GM12878 (cell line): Measurements from ENCODE around the gene USP31. TPM values are rescaled to one million over a fixed set of nuclear protein-coding genes. Genes with fewer than 3 reads are reported as not detected.

ENCODE experiments used
- BACH1 ChIP-seq: fragments of 450-650 bp; IDR thresholded peaks from 2 replicates; pipeline ENCODE4 v1.6.1; 2017; ENCODE audit warnings: mild to moderate bottlenecking, borderline replicate concordance
- BHLHE40 ChIP-seq, 2 experiments: fragments of 450-650 bp in 1 of 2; IDR thresholded peaks; 2 replicates each; pipeline ENCODE4 v1.6.1; 2011 to 2017; ENCODE audit warnings: low read depth in 2 of 2, borderline replicate concordance in 1 of 2, improper control_type of control experiment in 1 of 2, low read length in 1 of 2, mild to moderate bottlenecking in 1 of 2
- CREB1 ChIP-seq: IDR thresholded peaks from 2 replicates; pipeline ENCODE4 v1.6.1; 2012; ENCODE audit warnings: low read depth, mild to moderate bottlenecking, inconsistent platforms
- CTCF ChIP-seq, 3 experiments: IDR thresholded peaks in 2 of 3; conservative IDR thresholded peaks in 1 of 3; 2 replicates each; pipeline ENCODE4 v1.5.1; 2011; ENCODE audit warnings: low read depth in 3 of 3, low read length in 3 of 3, mild to moderate bottlenecking in 3 of 3, control low read depth in 2 of 3, moderate library complexity in 2 of 3, inconsistent platforms in 1 of 3, mixed read lengths in 1 of 3; ENCODE audit not compliant: control insufficient read depth in 2 of 3, insufficient read depth in 1 of 3; ENCODE audit errors: extremely low read depth in 1 of 3
- EED ChIP-seq: sonication (generic); IDR thresholded peaks from 2 replicates; pipeline ENCODE4 v1.6.1; 2016; ENCODE audit warnings: antibody characterized with exemption, low read depth
- EGR1 ChIP-seq, 2 experiments: IDR thresholded peaks; 1 replicate in 1 of 2; 2 replicates in 1 of 2; pipeline ENCODE4 v1.6.1; 2011 to 2012; ENCODE audit warnings: low read depth in 2 of 2, low read length in 2 of 2, borderline replicate concordance in 1 of 2, mild to moderate bottlenecking in 1 of 2, moderate library complexity in 1 of 2
- ELK1 ChIP-seq: IDR thresholded peaks from 2 replicates; pipeline ENCODE4 v1.6.1; 2012; ENCODE audit warnings: low read depth, low read length, improper control_type of control experiment
- ESRRA ChIP-seq: IDR thresholded peaks from 2 replicates; pipeline ENCODE4 v1.6.1; 2012; ENCODE audit warnings: mild to moderate bottlenecking, low read length, improper control_type of control experiment
- FOXM1 ChIP-seq: IDR thresholded peaks from 2 replicates; pipeline ENCODE4 v1.6.1; 2012; ENCODE audit warnings: low read depth, mild to moderate bottlenecking, inconsistent platforms, low read length, moderate library complexity
- HCFC1 ChIP-seq: fragments of 150-350 bp; IDR thresholded peaks from 2 replicates; pipeline ENCODE4 v1.6.1; 2014; ENCODE audit warnings: low read length
- IKZF2 ChIP-seq, 2 experiments: fragments of 450-650 bp; IDR thresholded peaks; 2 replicates each; pipeline ENCODE4 v1.6.1; 2017; ENCODE audit warnings: mild to moderate bottlenecking in 2 of 2, moderate library complexity in 2 of 2
- JUND ChIP-seq: IDR thresholded peaks from 2 replicates; pipeline ENCODE4 v1.6.1; 2012; ENCODE audit warnings: low read depth, mild to moderate bottlenecking, low read length, improper control_type of control experiment, moderate library complexity
- MXI1 ChIP-seq: fragments of 150-350 bp; IDR thresholded peaks from 2 replicates; pipeline ENCODE4 v1.6.1; 2011; ENCODE audit warnings: low read depth, mild to moderate bottlenecking, inconsistent platforms, low read length, improper control_type of control experiment
- RAD51 ChIP-seq: fragments of 450-650 bp; IDR thresholded peaks from 2 replicates; pipeline ENCODE4 v1.6.1; 2016; ENCODE audit warnings: moderate library complexity, mild to moderate bottlenecking, inconsistent platforms
- RB1 ChIP-seq: fragments of 450-650 bp; formaldehyde crosslinking; IDR thresholded peaks from 2 replicates; pipeline ENCODE4 v1.6.1; 2017; ENCODE audit warnings: mild to moderate bottlenecking, borderline replicate concordance
- RCOR1 ChIP-seq: conservative IDR thresholded peaks from 2 replicates; pipeline ENCODE4 v1.6.1; 2012; ENCODE audit warnings: low read depth, low read length, improper control_type of control experiment
- RELA ChIP-seq: fragments of 450-650 bp; IDR thresholded peaks from 2 replicates; pipeline ENCODE4 v1.8.0; 2014; ENCODE audit warnings: borderline replicate concordance; ENCODE audit not compliant: partially characterized antibody
- RELB ChIP-seq: fragments of 450-650 bp; IDR thresholded peaks from 2 replicates; pipeline ENCODE4 v1.6.1; 2017; ENCODE audit warnings: low read depth, mild to moderate bottlenecking, moderate library complexity
- SIN3A ChIP-seq: IDR thresholded peaks from 2 replicates; pipeline ENCODE4 v1.6.1; 2012; ENCODE audit warnings: low read depth, low read length, improper control_type of control experiment
- SREBF1 ChIP-seq: IDR thresholded peaks from 2 replicates; pipeline ENCODE4 v1.6.1; 2012; ENCODE audit warnings: mild to moderate bottlenecking, low read length
- SRF ChIP-seq, 2 experiments: IDR thresholded peaks; 2 replicates each; pipeline ENCODE4 v1.6.1; 2011; ENCODE audit warnings: low read depth in 2 of 2, low read length in 2 of 2, mild to moderate bottlenecking in 1 of 2, moderate library complexity in 1 of 2
- TCF3 ChIP-seq: IDR thresholded peaks from 2 replicates; pipeline ENCODE4 v1.6.1; 2012; ENCODE audit warnings: low read depth, mild to moderate bottlenecking, low read length, borderline replicate concordance; ENCODE audit not compliant: insufficient read depth
- ZNF24 ChIP-seq: fragments of 450-650 bp; IDR thresholded peaks from 2 replicates; pipeline ENCODE4 v1.6.1; 2017; ENCODE audit warnings: antibody characterized with exemption, mild to moderate bottlenecking
- ZNF622 ChIP-seq: fragments of 450-650 bp; IDR thresholded peaks from 2 replicates; pipeline ENCODE4 v1.6.1; 2017; ENCODE audit warnings: mild to moderate bottlenecking, inconsistent platforms
- polyA plus RNA-seq, 11 experiments: library from polyadenylated mRNA; depleted of rRNA in 4 of 11; unstranded in 6 of 11; stranded (reverse) in 5 of 11; fragments of >200 nt; fragmentation: Nextera tagmentation in 4 of 11; fragmentation: Illumina TruSeq in 1 of 11; extraction: Ambion mirVana in 4 of 11; extraction: Trizol in 1 of 11; gene quantifications; 1 replicate in 1 of 11; 2 replicates in 10 of 11; pipeline versions ENCODE4 v1.2.1 to v1.2.3, GENCODE V29; 2011 to 2016; ENCODE audit warnings: inconsistent platforms in 2 of 11, missing spikeins in 2 of 11, low read depth in 1 of 11
- total RNA-seq, 4 experiments: library from RNA; depleted of rRNA in 3 of 4; stranded (reverse); fragments of >200 nt in 3 of 4; fragmentation: Illumina TruSeq in 1 of 4; extraction: Trizol in 1 of 4; gene quantifications; 2 replicates each; pipeline versions ENCODE4 v1.2.1 to v1.2.3, GENCODE V29; 2013 to 2021

The USP31 gene
- total and polyA plus RNA-seq, 10 of the 15 experiments (the other 5 are each of a cell fraction or from before 2014, with no cell fraction given) = 0.87 to 6.5 (median 3.2) TPM

- TF ChIP-seq BACH1 (peak; percentile 28; the same call in 1 of the 2 replicates), SRF (IDR thresholded peaks at IDR 0.05; ENCODE audit: low read depth in 2 of 2, low read length in 2 of 2) (no peak), FOXM1 (no peak), RB1 (peak; percentile 91), SIN3A (no peak; the same call in 1 of the 2 replicates), CREB1 (peak; percentile 82), ESRRA (peak; percentile 73; the same call in 1 of the 2 replicates), SREBF1 (0 out of 2 replicates have a peak, but pooled peaks have one; percentile 30), JUND (0 out of 2 replicates have a peak, but pooled peaks have one; percentile 6), CTCF (IDR thresholded peaks at IDR 0.05 in 2 of 3, conservative IDR thresholded peaks at IDR 0.05 in 1 of 3; ENCODE audit: control insufficient read depth in 2 of 3, extremely low read depth in 1 of 3, insufficient read depth in 1 of 3, low read depth in 3 of 3, low read length in 3 of 3) (no peak), RELA (peak; percentile 91), ZNF622 (no peak), RCOR1 (peak; percentile 93; the same call in 1 of the 2 replicates), HCFC1 (peak; percentile 97), EGR1 (IDR thresholded peaks at IDR 0.05; ENCODE audit: borderline replicate concordance in 1 of 2, low read depth in 2 of 2, low read length in 2 of 2) (no peak), RELB (no peak), IKZF2 (IDR thresholded peaks at IDR 0.05) (peak in 1 of 2 experiments; percentile 39; a peak in 1 of 4 replicates), EED (peak; percentile 43), ZNF24 (peak; percentile 96), ELK1 (peak; percentile 58; the same call in 1 of the 2 replicates), RAD51 (peak; percentile 72), TCF3 (0 out of 2 replicates have a peak, but pooled peaks have one; percentile 18), MXI1 (0 out of 2 replicates have a peak, but pooled peaks have one; percentile 29), BHLHE40 (IDR thresholded peaks at IDR 0.05; ENCODE audit: borderline replicate concordance in 1 of 2, low read depth in 2 of 2, low read length in 1 of 2) (peak; percentile 90 to 98)
Observed at GRCh38 chr16:23149267-23149992, at the start of gene USP31 (continued).
